Measurements from ENCODE around the gene LRRN4CL.
"Not testable (repeated sequence)": the region's sequence is repeated elsewhere in the genome, so short reads cannot be mapped to it uniquely, and the experiment has no call there.

LRRN4CL gene

GRCh38 chr11:62702246-62702645 is 12.9 kb upstream of the LRRN4CL start:
- Histone ChIP-seq H2AFZ (ENCODE audit: low read length) (no peak overlapping the region), H3K9ac (ENCODE audit: low read depth, low read length, poor library complexity) (no peak overlapping the region), H2BK15ac (ENCODE audit: low read length) (no peak overlapping the region), H3K79me1 (ENCODE audit: low read depth, low read length) (no peaks in the 10 kb centered on the region), H4K8ac (ENCODE audit: low read depth, low read length) (no peak overlapping the region), H3K27me3 (ENCODE audit: control insufficient read depth in 3 of 3, insufficient read depth in 3 of 3, low read depth in 1 of 3, low read length in 3 of 3) (no peaks in the 10 kb centered on the region), H3K18ac (ENCODE audit: low read length) (no peak overlapping the region), H3K23ac (ENCODE audit: low read depth, low read length, poor library complexity) (no peak overlapping the region), H4K91ac (ENCODE audit: low read depth, low read length, poor library complexity) (no peak overlapping the region), H2BK120ac (ENCODE audit: low read depth, low read length) (no peak overlapping the region), H2AK5ac (ENCODE audit: low read depth, low read length) (no peak overlapping the region), H3K27ac (replicated peaks; ENCODE audit: low read length) (no peak overlapping the region), H3K4me3 (ENCODE audit: low read length in 2 of 2) (no peak overlapping the region), H3K14ac (ENCODE audit: low read length) (no peak overlapping the region), H3K4ac (ENCODE audit: low read length) (no peak overlapping the region), H2BK12ac (ENCODE audit: low read length) (no peak overlapping the region), H3K36me3 (replicated peaks in 1 of 2; ENCODE audit: control insufficient read depth in 2 of 2, insufficient read depth in 2 of 2, low read length in 2 of 2) (peaks cover 7 to 58% of the 10 kb centered on the region in 2 donors), H3K9me3 (replicated peaks in 1 of 2; ENCODE audit: control insufficient read depth in 2 of 2, insufficient read depth in 1 of 2, low read depth in 1 of 2, low read length in 2 of 2) (no peaks in the 10 kb centered on the region), H3K4me1 (ENCODE audit: control insufficient read depth in 2 of 2, insufficient read depth in 1 of 2, low read depth in 1 of 2, low read length in 2 of 2) (peaks cover 13 to 16% of the 10 kb centered on the region in 2 donors), H2BK5ac (ENCODE audit: low read length) (no peak overlapping the region), H3K4me2 (ENCODE audit: insufficient read depth, low read length, poor library complexity, severe bottlenecking) (no peak overlapping the region)
- no peak for DNase-seq (ENCODE audit: low spot score)
- WGBS, 2 donors (ENCODE audit: extremely low coverage in 2 of 2, insufficient read length in 2 of 2, insufficient replicate concordance in 1 of 2): no CpG with 5 or more reads among the region's 11 CpGs

GRCh38 chr11:62694455-62695167 is 5.3 kb upstream of the LRRN4CL start:
- H2BK15ac ChIP-seq (ENCODE audit: low read length): no peak overlapping the region
- no peak overlapping the region for H3K4ac ChIP-seq (ENCODE audit: low read length)
- no peaks in the 10 kb centered on the region for H3K4me1 ChIP-seq (ENCODE audit: control insufficient read depth in 2 of 2, insufficient read depth in 1 of 2, low read depth in 1 of 2, low read length in 2 of 2)
- no peak overlapping the region for H2BK5ac ChIP-seq (ENCODE audit: low read length)
- H4K8ac ChIP-seq (ENCODE audit: low read depth, low read length): no peak overlapping the region
- no peak overlapping the region for H3K4me2 ChIP-seq (ENCODE audit: insufficient read depth, low read length, poor library complexity, severe bottlenecking)
- no peak overlapping the region for H3K14ac ChIP-seq (ENCODE audit: low read length)
- H3K4me3 ChIP-seq (ENCODE audit: low read length in 2 of 2): no peak overlapping the region
- peak; percentile 77 for DNase-seq (ENCODE audit: low spot score)
- H2AK5ac ChIP-seq (ENCODE audit: low read depth, low read length): no peak overlapping the region
- H3K36me3 ChIP-seq (replicated peaks in 1 of 2; ENCODE audit: control insufficient read depth in 2 of 2, insufficient read depth in 2 of 2, low read length in 2 of 2): peaks cover 31 to 70% of the 10 kb centered on the region in 2 donors
- H3K79me1 ChIP-seq (ENCODE audit: low read depth, low read length): no peaks in the 10 kb centered on the region
- no peaks in the 10 kb centered on the region for H3K9me3 ChIP-seq (replicated peaks in 1 of 2; ENCODE audit: control insufficient read depth in 2 of 2, insufficient read depth in 1 of 2, low read depth in 1 of 2, low read length in 2 of 2)
- no peak overlapping the region for H2BK12ac ChIP-seq (ENCODE audit: low read length)
- no peak overlapping the region for H3K27ac ChIP-seq (replicated peaks; ENCODE audit: low read length)
- H3K27me3 ChIP-seq (ENCODE audit: control insufficient read depth in 3 of 3, insufficient read depth in 3 of 3, low read depth in 1 of 3, low read length in 3 of 3): no peaks in the 10 kb centered on the region
- no peak overlapping the region for H3K18ac ChIP-seq (ENCODE audit: low read length)
- no peak overlapping the region for H2BK120ac ChIP-seq (ENCODE audit: low read depth, low read length)
- H3K9ac ChIP-seq (ENCODE audit: low read depth, low read length, poor library complexity): no peak overlapping the region
- H3K23ac ChIP-seq (ENCODE audit: low read depth, low read length, poor library complexity): no peak overlapping the region
- no peak overlapping the region for H2AFZ ChIP-seq (ENCODE audit: low read length)
- no peak overlapping the region for H4K91ac ChIP-seq (ENCODE audit: low read depth, low read length, poor library complexity)
- WGBS, 2 donors (ENCODE audit: extremely low coverage in 2 of 2, insufficient read length in 2 of 2, insufficient replicate concordance in 1 of 2): no CpG with 5 or more reads among the region's 14 CpGs

GRCh38 chr11:62693624-62694023 is 4.3 kb upstream of the LRRN4CL start:
- not testable (repeated sequence) for H2AK5ac ChIP-seq (ENCODE audit: low read depth, low read length); H3K4me3 ChIP-seq (ENCODE audit: low read length in 2 of 2); H3K4ac ChIP-seq (ENCODE audit: low read length); H3K27me3 ChIP-seq (ENCODE audit: control insufficient read depth in 3 of 3, insufficient read depth in 3 of 3, low read depth in 1 of 3, low read length in 3 of 3); H3K14ac ChIP-seq (ENCODE audit: low read length); H3K9ac ChIP-seq (ENCODE audit: low read depth, low read length, poor library complexity); H2BK12ac ChIP-seq (ENCODE audit: low read length); H3K4me2 ChIP-seq (ENCODE audit: insufficient read depth, low read length, poor library complexity, severe bottlenecking); H3K9me3 ChIP-seq (replicated peaks in 1 of 2; ENCODE audit: control insufficient read depth in 2 of 2, insufficient read depth in 1 of 2, low read depth in 1 of 2, low read length in 2 of 2); H3K4me1 ChIP-seq (ENCODE audit: control insufficient read depth in 2 of 2, insufficient read depth in 1 of 2, low read depth in 1 of 2, low read length in 2 of 2); H2BK5ac ChIP-seq (ENCODE audit: low read length); H3K23ac ChIP-seq (ENCODE audit: low read depth, low read length, poor library complexity); H4K91ac ChIP-seq (ENCODE audit: low read depth, low read length, poor library complexity); H3K79me1 ChIP-seq (ENCODE audit: low read depth, low read length); H2AFZ ChIP-seq (ENCODE audit: low read length); H3K27ac ChIP-seq (replicated peaks; ENCODE audit: low read length); H3K18ac ChIP-seq (ENCODE audit: low read length); DNase-seq (ENCODE audit: low spot score); H2BK15ac ChIP-seq (ENCODE audit: low read length); H2BK120ac ChIP-seq (ENCODE audit: low read depth, low read length); H4K8ac ChIP-seq (ENCODE audit: low read depth, low read length)
- peaks cover 31 to 72% of the 10 kb centered on the region in 2 donors for H3K36me3 ChIP-seq (replicated peaks in 1 of 2; ENCODE audit: control insufficient read depth in 2 of 2, insufficient read depth in 2 of 2, low read length in 2 of 2)
- no CpG with 5 or more reads among the region's 4 CpGs for WGBS, 2 donors (ENCODE audit: extremely low coverage in 2 of 2, insufficient read length in 2 of 2, insufficient replicate concordance in 1 of 2)

GRCh38 chr11:62688491-62688890 is 839 bp downstream of the LRRN4CL start:
- Histone ChIP-seq H2BK5ac (ENCODE audit: low read length) (peak overlapping the region; percentile 24), H2AK5ac (ENCODE audit: low read depth, low read length) (no peak overlapping the region), H3K4me1 (ENCODE audit: control insufficient read depth in 2 of 2, insufficient read depth in 1 of 2, low read depth in 1 of 2, low read length in 2 of 2) (no peaks in the 10 kb centered on the region), H2BK12ac (ENCODE audit: low read length) (no peak overlapping the region), H3K9me3 (replicated peaks in 1 of 2; ENCODE audit: control insufficient read depth in 2 of 2, insufficient read depth in 1 of 2, low read depth in 1 of 2, low read length in 2 of 2) (no peaks in the 10 kb centered on the region), H3K79me1 (ENCODE audit: low read depth, low read length) (no peaks in the 10 kb centered on the region), H3K4me2 (ENCODE audit: insufficient read depth, low read length, poor library complexity, severe bottlenecking) (no peak overlapping the region), H2BK15ac (ENCODE audit: low read length) (no peak overlapping the region), H4K8ac (ENCODE audit: low read depth, low read length) (no peak overlapping the region), H2AFZ (ENCODE audit: low read length) (no peak overlapping the region), H4K91ac (ENCODE audit: low read depth, low read length, poor library complexity) (no peak overlapping the region), H3K4me3 (ENCODE audit: low read length in 2 of 2) (no peak overlapping the region), H3K23ac (ENCODE audit: low read depth, low read length, poor library complexity) (peak overlapping the region; percentile 65), H2BK120ac (ENCODE audit: low read depth, low read length) (no peak overlapping the region), H3K27me3 (ENCODE audit: control insufficient read depth in 3 of 3, insufficient read depth in 3 of 3, low read depth in 1 of 3, low read length in 3 of 3) (no peaks in the 10 kb centered on the region), H3K18ac (ENCODE audit: low read length) (no peak overlapping the region), H3K4ac (ENCODE audit: low read length) (no peak overlapping the region), H3K9ac (ENCODE audit: low read depth, low read length, poor library complexity) (no peak overlapping the region), H3K14ac (ENCODE audit: low read length) (no peak overlapping the region), H3K36me3 (replicated peaks in 1 of 2; ENCODE audit: control insufficient read depth in 2 of 2, insufficient read depth in 2 of 2, low read length in 2 of 2) (peaks cover 26 to 43% of the 10 kb centered on the region in 2 donors), H3K27ac (replicated peaks; ENCODE audit: low read length) (no peak overlapping the region)
- DNase-seq (ENCODE audit: low spot score): no peak
- no CpG with 5 or more reads among the region's 1 CpG for WGBS, 2 donors (ENCODE audit: extremely low coverage in 2 of 2, insufficient read length in 2 of 2, insufficient replicate concordance in 1 of 2)
